Neural cell (in vitro differentiated cells): ENCODE measurements around the gene TMEM98. TPM values are rescaled to one million over a fixed set of nuclear protein-coding genes. Genes with fewer than 3 reads are reported as not detected.

Source experiments
- H2AFZ ChIP-seq: fragments of 200-600, 300-800 bp; sonication (generic), shearing (Covaris generic); 2 replicates; pipeline ENCODE4 v1.6.0; 2014; ENCODE audit warnings: low read depth, mild to moderate bottlenecking, antibody characterized with exemption, low read length, moderate library complexity
- H3F3A ChIP-seq: fragments of 200-600 bp; shearing (Covaris generic); 2 replicates; pipeline ENCODE4 v1.6.1; 2016; ENCODE audit warnings: mild to moderate bottlenecking, moderate library complexity, mixed read lengths, antibody characterized with exemption, low read length; ENCODE audit not compliant: insufficient read depth, poor library complexity, severe bottlenecking
- H3K27ac ChIP-seq: fragments of 200-600, 300-800 bp; sonication (generic), shearing (Covaris generic); 2 replicates; pipeline ENCODE4 v1.5.1; 2014; ENCODE audit warnings: mild to moderate bottlenecking, low read length, moderate library complexity
- H3K27me3 ChIP-seq: fragments of 300-800, 200-600 bp; sonication (generic), shearing (Covaris generic); 2 replicates; pipeline ENCODE4 v1.6.0; 2014; ENCODE audit warnings: mild to moderate bottlenecking, low read depth, low read length, moderate library complexity; ENCODE audit not compliant: insufficient read depth
- H3K36me3 ChIP-seq: fragments of 300-800, 200-600 bp; sonication (generic), shearing (Covaris generic); 2 replicates; pipeline ENCODE4 v1.5.1; 2014; ENCODE audit warnings: mild to moderate bottlenecking, antibody characterized with exemption, low read length, moderate library complexity; ENCODE audit not compliant: insufficient read depth
- H3K4me2 ChIP-seq: fragments of 300-800, 200-600 bp; sonication (generic), shearing (Covaris generic); 2 replicates; pipeline ENCODE4 v1.6.0; 2014; ENCODE audit warnings: mild to moderate bottlenecking, low read length
- H3K4me3 ChIP-seq: fragments of 300-800, 200-600 bp; sonication (generic), shearing (Covaris generic); 2 replicates; pipeline ENCODE4 v1.5.1; 2014; ENCODE audit warnings: mild to moderate bottlenecking, low read length, moderate library complexity
- H3K79me2 ChIP-seq: fragments of 200-600 bp; shearing (Covaris generic); replicated peaks from 2 replicates; pipeline ENCODE4 v1.6.0; 2014; ENCODE audit warnings: mild to moderate bottlenecking, low read length, moderate library complexity; ENCODE audit not compliant: insufficient read depth
- H3K9ac ChIP-seq: fragments of 300-800, 200-600 bp; sonication (generic), shearing (Covaris generic); 2 replicates; pipeline ENCODE4 v1.6.1; 2016; ENCODE audit warnings: mild to moderate bottlenecking, low read length, mixed read lengths
- H3K9me2 ChIP-seq: fragments of 200-600 bp; shearing (Covaris generic); 2 replicates; pipeline ENCODE4 v1.6.1; 2016; ENCODE audit warnings: mild to moderate bottlenecking, low read length, mixed read lengths; ENCODE audit not compliant: insufficient read depth
- H3K9me3 ChIP-seq: fragments of 200-600, 300-800 bp; sonication (generic), shearing (Covaris generic); 2 replicates; pipeline ENCODE4 v1.6.1; 2016; ENCODE audit warnings: mild to moderate bottlenecking, mixed run types, low read length, moderate library complexity, mixed read lengths
- H4K20me1 ChIP-seq: fragments of 200-600 bp; shearing (Covaris generic); 2 replicates; pipeline ENCODE4 v1.6.1; 2016; ENCODE audit warnings: mild to moderate bottlenecking, mixed run types; ENCODE audit not compliant: insufficient read depth
- EP300 ChIP-seq: fragments of 450-650 bp; conservative IDR thresholded peaks from 2 replicates; pipeline ENCODE4 v1.6.1; 2014; ENCODE audit warnings: antibody characterized with exemption, mild to moderate bottlenecking, moderate library complexity; ENCODE audit not compliant: poor library complexity, severe bottlenecking
- EZH2 ChIP-seq: fragments of 200-600, 300-800 bp; shearing (Covaris generic), sonication (generic); IDR thresholded peaks from 2 replicates; pipeline ENCODE4 v1.6.1; 2014; ENCODE audit warnings: antibody characterized with exemption, low read length, borderline replicate concordance, mild to moderate bottlenecking; ENCODE audit not compliant: insufficient read depth, poor library complexity, severe bottlenecking
- MXI1 ChIP-seq: fragments of 450-650 bp; conservative IDR thresholded peaks from 2 replicates; pipeline ENCODE4 v1.6.1; 2014; ENCODE audit warnings: antibody characterized with exemption, mild to moderate bottlenecking; ENCODE audit not compliant: poor library complexity, severe bottlenecking
- POLR2AphosphoS5 ChIP-seq: IDR thresholded peaks from 2 replicates; pipeline ENCODE4 v1.6.1; 2012
- RAD21 ChIP-seq: fragments of 450-650 bp; conservative IDR thresholded peaks from 2 replicates; pipeline ENCODE4 v1.6.1; 2014; ENCODE audit warnings: antibody characterized with exemption, mild to moderate bottlenecking, moderate library complexity
- SMC3 ChIP-seq: fragments of 450-650 bp; conservative IDR thresholded peaks from 2 replicates; pipeline ENCODE4 v1.6.1; 2014; ENCODE audit warnings: antibody characterized with exemption, mild to moderate bottlenecking, moderate library complexity; ENCODE audit not compliant: poor library complexity
- TAF1 ChIP-seq: IDR thresholded peaks from 2 replicates; pipeline ENCODE4 v1.6.1; 2012; ENCODE audit warnings: low read depth
- polyA plus RNA-seq: library from polyadenylated mRNA; depleted of rRNA; stranded (reverse); fragments of >200 nt; gene quantifications from 2 replicates; pipeline ENCODE4 v1.2.3, GENCODE V29; 2014
- TF ChIP-seq, protein P1 (sequence below): fragments of 450-650 bp; IDR thresholded peaks from 2 replicates; pipeline ENCODE4 v1.5.1; 2014; ENCODE audit warnings: antibody characterized with exemption, mild to moderate bottlenecking, moderate library complexity; ENCODE audit not compliant: poor library complexity, severe bottlenecking
- TF ChIP-seq, protein P2 (sequence below): IDR thresholded peaks from 2 replicates; pipeline ENCODE4 v1.6.1; 2012; ENCODE audit warnings: borderline replicate concordance

TMEM98 gene
- polyA plus RNA-seq, 1 donor from 2014 or later, result 65.1 TPM

DNA sequence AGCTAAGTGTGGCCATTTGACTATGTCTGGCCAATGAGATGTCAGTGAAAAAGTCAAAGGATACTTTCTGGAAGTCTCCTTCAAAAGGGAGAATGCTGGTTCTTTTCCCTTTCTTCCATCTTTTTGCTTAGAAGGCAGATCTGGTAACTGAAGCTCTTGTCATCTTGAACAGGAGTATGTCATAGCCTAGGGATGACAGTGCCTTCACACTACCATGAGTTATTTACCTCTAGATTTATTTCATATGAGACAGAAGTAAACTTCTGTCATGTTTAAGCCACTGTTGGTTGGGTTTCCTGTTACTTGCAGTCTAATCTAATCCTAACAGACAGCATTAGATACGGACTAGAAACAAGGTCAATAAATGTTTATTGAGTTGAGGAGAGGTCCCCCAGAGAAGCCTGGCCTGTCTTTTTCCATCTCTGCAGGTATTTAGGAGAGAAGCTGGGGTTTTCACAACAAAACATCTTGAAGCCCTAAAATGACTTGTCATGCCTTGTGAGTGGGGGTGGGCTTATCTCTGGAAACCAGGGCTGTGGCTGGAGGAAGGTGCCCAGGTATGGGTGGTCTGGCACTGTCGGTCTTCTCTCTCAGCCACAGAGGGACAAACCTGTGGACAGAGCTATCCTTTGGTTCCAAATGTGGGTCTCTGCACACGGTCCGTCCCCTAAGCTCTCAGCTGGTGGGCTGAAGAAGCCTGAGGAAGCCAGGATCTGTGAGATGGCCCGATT, 28.5 kb downstream of the TMEM98 start:
- Histone ChIP-seq H3K27ac (no peak overlapping the region), H3K9ac (no peak overlapping the region), H3K9me2 (no peaks in the 10 kb centered on the region), H3K27me3 (no peaks in the 10 kb centered on the region), H3K36me3 (no peaks in the 10 kb centered on the region), H3F3A (no peaks in the 10 kb centered on the region), H4K20me1 (no peaks in the 10 kb centered on the region), H3K9me3 (no peaks in the 10 kb centered on the region), H3K4me2 (no peak overlapping the region), H3K79me2 (no peaks in the 10 kb centered on the region), H3K4me3 (no peak overlapping the region), H2AFZ (no peak overlapping the region)
- TF ChIP-seq, protein P1, sequence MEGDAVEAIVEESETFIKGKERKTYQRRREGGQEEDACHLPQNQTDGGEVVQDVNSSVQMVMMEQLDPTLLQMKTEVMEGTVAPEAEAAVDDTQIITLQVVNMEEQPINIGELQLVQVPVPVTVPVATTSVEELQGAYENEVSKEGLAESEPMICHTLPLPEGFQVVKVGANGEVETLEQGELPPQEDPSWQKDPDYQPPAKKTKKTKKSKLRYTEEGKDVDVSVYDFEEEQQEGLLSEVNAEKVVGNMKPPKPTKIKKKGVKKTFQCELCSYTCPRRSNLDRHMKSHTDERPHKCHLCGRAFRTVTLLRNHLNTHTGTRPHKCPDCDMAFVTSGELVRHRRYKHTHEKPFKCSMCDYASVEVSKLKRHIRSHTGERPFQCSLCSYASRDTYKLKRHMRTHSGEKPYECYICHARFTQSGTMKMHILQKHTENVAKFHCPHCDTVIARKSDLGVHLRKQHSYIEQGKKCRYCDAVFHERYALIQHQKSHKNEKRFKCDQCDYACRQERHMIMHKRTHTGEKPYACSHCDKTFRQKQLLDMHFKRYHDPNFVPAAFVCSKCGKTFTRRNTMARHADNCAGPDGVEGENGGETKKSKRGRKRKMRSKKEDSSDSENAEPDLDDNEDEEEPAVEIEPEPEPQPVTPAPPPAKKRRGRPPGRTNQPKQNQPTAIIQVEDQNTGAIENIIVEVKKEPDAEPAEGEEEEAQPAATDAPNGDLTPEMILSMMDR, result no peak
- no peak for TF ChIP-seq EP300
- TF ChIP-seq, protein P2, sequence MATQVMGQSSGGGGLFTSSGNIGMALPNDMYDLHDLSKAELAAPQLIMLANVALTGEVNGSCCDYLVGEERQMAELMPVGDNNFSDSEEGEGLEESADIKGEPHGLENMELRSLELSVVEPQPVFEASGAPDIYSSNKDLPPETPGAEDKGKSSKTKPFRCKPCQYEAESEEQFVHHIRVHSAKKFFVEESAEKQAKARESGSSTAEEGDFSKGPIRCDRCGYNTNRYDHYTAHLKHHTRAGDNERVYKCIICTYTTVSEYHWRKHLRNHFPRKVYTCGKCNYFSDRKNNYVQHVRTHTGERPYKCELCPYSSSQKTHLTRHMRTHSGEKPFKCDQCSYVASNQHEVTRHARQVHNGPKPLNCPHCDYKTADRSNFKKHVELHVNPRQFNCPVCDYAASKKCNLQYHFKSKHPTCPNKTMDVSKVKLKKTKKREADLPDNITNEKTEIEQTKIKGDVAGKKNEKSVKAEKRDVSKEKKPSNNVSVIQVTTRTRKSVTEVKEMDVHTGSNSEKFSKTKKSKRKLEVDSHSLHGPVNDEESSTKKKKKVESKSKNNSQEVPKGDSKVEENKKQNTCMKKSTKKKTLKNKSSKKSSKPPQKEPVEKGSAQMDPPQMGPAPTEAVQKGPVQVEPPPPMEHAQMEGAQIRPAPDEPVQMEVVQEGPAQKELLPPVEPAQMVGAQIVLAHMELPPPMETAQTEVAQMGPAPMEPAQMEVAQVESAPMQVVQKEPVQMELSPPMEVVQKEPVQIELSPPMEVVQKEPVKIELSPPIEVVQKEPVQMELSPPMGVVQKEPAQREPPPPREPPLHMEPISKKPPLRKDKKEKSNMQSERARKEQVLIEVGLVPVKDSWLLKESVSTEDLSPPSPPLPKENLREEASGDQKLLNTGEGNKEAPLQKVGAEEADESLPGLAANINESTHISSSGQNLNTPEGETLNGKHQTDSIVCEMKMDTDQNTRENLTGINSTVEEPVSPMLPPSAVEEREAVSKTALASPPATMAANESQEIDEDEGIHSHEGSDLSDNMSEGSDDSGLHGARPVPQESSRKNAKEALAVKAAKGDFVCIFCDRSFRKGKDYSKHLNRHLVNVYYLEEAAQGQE, result no peak
- no peak for TF ChIP-seq EZH2
- no peak for TF ChIP-seq MXI1
- TF ChIP-seq POLR2AphosphoS5, result no peak
- TF ChIP-seq TAF1, result no peak
- no peak for TF ChIP-seq SMC3
- no peak for TF ChIP-seq RAD21

DNA sequence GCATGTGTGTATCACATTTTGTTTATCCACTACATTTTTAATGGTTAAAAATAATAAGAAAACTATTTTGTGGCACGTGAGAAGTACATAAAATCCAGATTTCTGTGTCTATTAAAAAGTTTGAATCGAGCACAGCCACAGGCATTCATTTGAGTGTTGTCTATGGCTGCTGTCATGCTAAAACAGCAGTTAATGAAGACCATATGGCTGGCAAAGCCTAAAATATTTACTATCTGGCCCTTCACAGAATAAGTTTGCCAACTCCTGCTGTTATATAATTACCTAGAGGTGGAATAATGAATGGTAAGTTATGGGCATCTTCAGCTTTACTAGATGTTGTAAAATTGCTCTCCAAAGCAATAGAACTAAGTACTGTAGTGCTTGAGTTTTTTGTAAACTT, 30.5 kb downstream of the TMEM98 start:
- Histone ChIP-seq H4K20me1 (no peaks in the 10 kb centered on the region), H3F3A (no peaks in the 10 kb centered on the region), H3K79me2 (no peaks in the 10 kb centered on the region), H2AFZ (no peak overlapping the region), H3K4me2 (no peak overlapping the region), H3K9me3 (no peaks in the 10 kb centered on the region), H3K36me3 (no peaks in the 10 kb centered on the region), H3K27ac (no peak overlapping the region), H3K27me3 (no peaks in the 10 kb centered on the region), H3K4me3 (no peak overlapping the region), H3K9me2 (no peaks in the 10 kb centered on the region), H3K9ac (no peak overlapping the region)
- TF ChIP-seq SMC3 (no peak), RAD21 (no peak), TAF1 (no peak), EZH2 (no peak), EP300 (no peak), POLR2AphosphoS5 (no peak), MXI1 (no peak)
- TF ChIP-seq, protein P2, result no peak
- TF ChIP-seq, protein P1, result no peak
